PFSK-1 (cell line): ENCODE measurements around the gene BUD31.

ENCODE experiments used
- FOXP2 ChIP-seq: optimal IDR thresholded peaks from 2 replicates; pipeline ENCODE3; 2011; ENCODE audit warnings: borderline replicate concordance, control low read depth, inconsistent platforms; ENCODE audit not compliant: insufficient read depth; ENCODE audit errors: extremely low read length, extremely low read depth
- POLR2AphosphoS5 ChIP-seq: IDR thresholded peaks from 2 replicates; pipeline ENCODE4 v1.6.1; 2012; ENCODE audit warnings: low read depth, mild to moderate bottlenecking, control low read depth, low read length, moderate library complexity
- REST ChIP-seq, 2 experiments: IDR thresholded peaks; 2 replicates each; pipeline versions ENCODE4 v1.6.1 to v1.8.0; 2011 to 2012; ENCODE audit warnings: low read depth in 2 of 2, low read length in 2 of 2, control low read depth in 1 of 2, inconsistent platforms in 1 of 2, mild to moderate bottlenecking in 1 of 2, moderate library complexity in 1 of 2; ENCODE audit not compliant: insufficient read depth in 1 of 2
- SIN3A ChIP-seq: IDR thresholded peaks from 2 replicates; pipeline ENCODE4 v1.6.1; 2012; ENCODE audit warnings: mild to moderate bottlenecking, low read length, moderate library complexity, borderline replicate concordance; ENCODE audit not compliant: insufficient read depth
- TAF1 ChIP-seq: IDR thresholded peaks from 2 replicates; pipeline ENCODE4 v1.6.1; 2012; ENCODE audit warnings: low read length, control low read depth, borderline replicate concordance; ENCODE audit not compliant: insufficient read depth

BUD31 gene

DNA sequence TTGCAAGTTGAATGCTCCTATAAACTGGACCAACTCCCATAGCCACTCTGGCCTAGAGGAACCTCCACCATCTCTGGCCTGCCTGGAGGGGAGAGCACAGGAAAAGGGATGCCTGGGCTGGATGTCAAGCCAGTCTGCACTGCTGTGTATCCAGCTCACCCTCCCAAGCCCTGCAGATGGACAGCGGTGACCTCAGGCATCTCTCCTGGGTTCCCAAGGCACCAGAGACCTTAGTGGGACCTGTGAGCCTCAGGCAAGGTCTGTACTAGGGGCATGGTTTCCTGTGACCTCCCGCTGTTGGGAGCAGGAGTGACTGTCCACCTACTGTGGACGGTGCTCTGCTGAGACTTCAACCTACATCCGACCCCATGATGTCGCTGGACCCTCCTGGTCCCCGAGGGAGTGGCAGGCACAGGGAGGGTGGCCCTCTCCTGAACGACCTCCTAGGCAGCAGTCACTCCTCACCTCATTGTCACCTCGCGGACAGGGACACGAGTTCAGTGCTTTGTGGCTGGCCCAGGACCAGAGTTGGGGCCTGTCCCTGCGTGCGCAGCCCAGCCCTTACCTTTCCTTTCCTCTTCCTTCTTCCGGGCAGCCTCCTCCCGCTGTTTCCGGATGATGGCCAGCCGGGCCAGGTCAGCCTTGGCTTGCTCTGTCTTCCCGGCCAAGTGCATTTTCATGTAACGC lies 11.3 kb upstream of the BUD31 start:
- TF ChIP-seq POLR2AphosphoS5 (0 out of 2 replicates have a peak, but pooled peaks have one; percentile 16), TAF1 (no peak)

- TF ChIP-seq REST (IDR thresholded peaks at IDR 0.05; ENCODE audit: insufficient read depth in 1 of 2, low read depth in 2 of 2, low read length in 2 of 2) (no peak), TAF1 (no peak), POLR2AphosphoS5 (no peak), FOXP2 (no peak), SIN3A (no peak)
These were observed 9.8 kb upstream of the BUD31 start for GRCh38 chr7:99398891-99399445.

- TF ChIP-seq FOXP2 = no peak
- TF ChIP-seq SIN3A = no peak
- TF ChIP-seq REST (IDR thresholded peaks at IDR 0.05; ENCODE audit: insufficient read depth in 1 of 2, low read depth in 2 of 2, low read length in 2 of 2) = no peak
- no peak for TF ChIP-seq POLR2AphosphoS5
- no peak for TF ChIP-seq TAF1
These were observed 9.2 kb upstream of the BUD31 start for GRCh38 chr7:99399597-99399996.

DNA sequence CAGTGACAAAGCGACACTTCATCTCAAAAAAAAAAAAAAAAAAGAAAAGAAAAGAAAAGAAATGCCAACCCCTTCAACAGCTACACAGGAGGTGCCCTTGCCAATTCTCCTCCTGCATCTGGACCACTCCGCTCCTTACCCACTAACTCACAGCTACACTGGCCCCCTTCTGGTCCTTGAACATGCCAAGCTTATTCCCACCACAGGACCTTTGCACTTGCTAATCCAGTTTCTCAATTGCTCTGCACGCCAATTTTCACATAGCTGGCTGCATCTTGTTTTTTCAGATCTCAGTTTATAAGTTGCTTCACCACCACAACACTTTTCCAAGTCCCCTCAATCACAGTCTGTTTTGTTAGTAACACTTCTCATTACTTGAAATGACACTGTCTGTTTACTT lies 5.9 kb upstream of the BUD31 start:
- no peak for TF ChIP-seq POLR2AphosphoS5
- no peak for TF ChIP-seq TAF1
- TF ChIP-seq FOXP2 = no peak
- no peak for TF ChIP-seq SIN3A
- no peak for TF ChIP-seq REST (IDR thresholded peaks at IDR 0.05; ENCODE audit: insufficient read depth in 1 of 2, low read depth in 2 of 2, low read length in 2 of 2)

GRCh38 chr7:99403764-99404163 lies 5.0 kb upstream of the BUD31 start:
- TF ChIP-seq TAF1 (no peak), POLR2AphosphoS5 (no peak; the same call in 1 of the 2 replicates), SIN3A (no peak), FOXP2 (no peak), REST (IDR thresholded peaks at IDR 0.05; ENCODE audit: insufficient read depth in 1 of 2, low read depth in 2 of 2, low read length in 2 of 2) (no peak)
